Measurements from ENCODE around the gene PLA2R1.

Gene PLA2R1

DNA sequence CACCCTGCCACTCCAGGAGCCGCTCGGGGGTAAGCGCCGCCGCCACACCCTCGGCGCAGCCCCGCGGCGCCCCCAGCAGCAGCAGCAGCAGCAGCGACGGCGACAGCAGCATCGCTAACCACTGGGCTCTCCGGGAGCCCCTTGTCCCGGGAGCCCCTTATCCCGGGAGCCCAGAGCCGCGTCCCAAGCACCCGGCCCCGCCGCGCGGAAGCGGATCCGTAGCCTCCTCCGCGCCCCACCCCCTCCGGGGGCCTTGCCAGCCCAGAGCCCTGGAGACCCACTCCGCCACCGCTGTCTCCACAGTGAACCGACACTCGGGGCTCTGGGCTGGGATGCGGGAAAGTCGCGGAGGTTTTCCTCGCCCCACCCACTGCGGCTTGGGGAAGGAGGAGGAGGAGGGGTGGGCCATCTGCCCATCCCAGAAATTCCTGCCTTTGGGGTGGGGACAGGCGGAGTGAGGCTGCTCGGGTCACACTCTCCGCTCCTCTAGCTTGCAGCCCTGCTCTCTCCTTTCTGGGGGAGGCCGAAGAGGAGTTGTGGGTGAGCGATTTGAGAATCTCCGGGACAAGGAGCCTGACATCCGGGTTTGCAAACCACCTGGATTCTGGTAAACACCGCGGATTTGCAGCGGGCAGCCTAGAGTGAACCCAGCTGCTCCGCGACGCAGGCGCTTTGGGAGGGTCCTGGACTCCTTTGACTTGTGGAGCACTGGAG, at the start of gene PLA2R1:
PLA2R1 (minus strand) TSS at position 324 of the 714 bp plus-strand sequence; CDS start at position 112, 212 bp downstream.
- peak; percentile 9 for DNase-seq

DNA sequence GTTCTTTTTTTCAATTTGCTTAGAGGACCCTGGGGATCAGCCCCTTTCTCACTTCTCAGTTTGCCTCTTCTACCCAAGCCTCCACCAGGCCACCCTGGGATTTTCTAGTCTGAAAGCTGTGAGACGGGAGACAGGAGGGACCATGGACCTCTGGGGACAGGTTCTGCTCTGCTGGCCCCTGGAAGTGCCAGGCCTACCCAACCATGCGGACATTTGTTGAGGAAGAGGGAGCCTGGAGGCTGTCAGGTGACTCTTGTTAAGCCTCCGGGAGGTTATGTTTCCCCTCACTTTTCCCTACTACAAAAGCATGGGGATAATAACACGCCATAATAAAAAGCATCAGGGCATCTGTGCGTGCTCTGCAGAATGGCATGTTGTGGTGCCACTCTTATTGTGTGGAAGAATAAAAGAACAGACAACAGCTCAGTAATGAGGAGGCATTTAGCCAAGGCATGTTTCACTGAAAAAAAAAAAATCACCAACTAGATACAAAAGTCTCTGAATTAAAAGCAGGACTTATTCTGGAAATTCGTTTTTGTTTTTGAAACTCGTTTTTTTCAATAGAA, 48.3 kb upstream of the PLA2R1 start:
- DNase-seq = no peak

DNA sequence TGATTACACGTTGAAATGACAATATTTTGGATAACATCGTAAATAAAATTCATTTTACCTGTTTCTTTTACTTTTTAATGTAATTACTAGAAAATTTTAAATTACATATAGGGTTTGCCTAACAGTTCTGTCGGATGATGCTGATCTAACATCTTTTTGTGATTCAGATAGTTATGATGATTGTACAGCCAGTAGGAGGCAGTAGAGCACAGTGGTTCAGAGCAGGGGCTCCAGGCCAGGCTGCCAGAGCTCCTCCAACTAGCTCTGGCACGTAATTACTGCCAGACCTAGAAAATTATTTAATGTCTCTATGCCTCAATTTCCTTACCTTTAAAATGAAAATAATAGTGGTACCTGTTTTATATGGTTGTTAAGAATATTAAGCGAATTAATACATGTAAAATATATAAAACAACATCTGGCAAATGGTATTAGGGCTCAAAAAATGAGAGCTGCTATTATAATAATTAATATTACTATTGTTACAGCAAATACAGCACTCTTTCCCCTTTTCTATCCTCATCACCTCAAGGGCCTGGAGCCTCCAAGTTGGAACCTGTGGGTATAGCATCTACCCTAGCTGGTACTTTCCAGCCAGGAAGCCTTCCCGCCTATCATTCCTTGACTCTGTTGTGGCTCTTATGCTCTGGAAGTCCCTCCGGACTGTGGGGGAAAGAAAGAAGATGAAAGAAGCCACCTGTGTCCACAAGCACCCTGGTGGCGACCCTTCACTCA, 47.7 kb upstream of the PLA2R1 start:
- peak; percentile 68 for DNase-seq

DNA sequence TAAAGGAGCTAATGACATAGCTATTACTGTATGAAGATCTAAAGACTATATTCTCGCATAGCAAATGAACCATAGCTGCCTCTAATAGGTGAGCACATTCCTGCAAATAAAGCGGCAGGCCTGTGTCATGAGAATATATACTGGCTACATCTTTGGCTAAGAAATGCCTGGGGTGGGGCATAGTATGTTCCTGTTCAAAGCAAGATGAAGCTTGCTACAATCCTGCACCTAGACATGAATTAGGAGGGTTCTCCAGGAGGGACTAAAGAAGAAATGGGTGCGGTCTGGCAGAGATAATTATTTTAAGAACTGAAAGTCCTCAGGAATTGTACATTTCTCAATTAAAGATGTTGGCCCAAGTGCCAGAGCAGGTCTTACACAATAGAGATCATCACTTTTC, 46.8 kb upstream of the PLA2R1 start:
- DNase-seq = no peak

DNA sequence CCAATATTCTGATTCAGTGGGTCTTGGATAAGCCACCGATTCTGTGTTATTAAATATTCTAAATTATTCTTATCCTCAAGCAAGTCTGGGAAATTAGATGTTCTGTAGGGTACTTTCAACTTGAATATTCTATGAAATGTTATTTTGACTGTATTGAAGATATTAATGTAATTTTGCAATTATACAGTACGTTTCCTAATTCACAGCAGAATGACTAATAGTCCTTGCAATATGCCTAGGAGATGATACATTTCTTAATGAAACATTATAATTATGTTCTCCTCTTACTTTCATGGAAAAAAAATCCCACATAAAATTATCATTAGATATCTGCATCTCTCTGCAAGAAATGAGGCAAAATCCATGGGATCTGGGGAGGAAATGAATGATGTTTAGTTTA, 46.2 kb upstream of the PLA2R1 start:
- DNase-seq = no peak

DNA sequence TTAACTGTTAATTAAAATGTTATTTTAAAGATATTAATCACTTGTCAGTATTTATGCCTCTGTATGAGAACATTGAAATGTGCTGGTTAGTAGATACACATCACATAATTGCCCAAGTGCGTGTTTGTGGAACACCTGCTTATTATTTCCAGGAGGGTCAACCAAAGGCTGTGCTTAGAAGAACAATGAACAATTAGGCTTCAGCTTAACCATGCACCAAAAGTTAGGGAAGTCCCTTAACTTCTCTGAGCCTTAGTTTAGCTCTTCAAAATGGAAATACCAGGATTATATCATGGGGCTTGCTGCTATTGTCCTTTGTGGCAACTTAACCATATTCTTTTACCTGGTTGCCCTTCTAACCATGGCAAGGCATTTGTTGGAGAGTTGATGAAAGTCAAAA, 43.0 kb upstream of the PLA2R1 start:
- no peak for DNase-seq

DNA sequence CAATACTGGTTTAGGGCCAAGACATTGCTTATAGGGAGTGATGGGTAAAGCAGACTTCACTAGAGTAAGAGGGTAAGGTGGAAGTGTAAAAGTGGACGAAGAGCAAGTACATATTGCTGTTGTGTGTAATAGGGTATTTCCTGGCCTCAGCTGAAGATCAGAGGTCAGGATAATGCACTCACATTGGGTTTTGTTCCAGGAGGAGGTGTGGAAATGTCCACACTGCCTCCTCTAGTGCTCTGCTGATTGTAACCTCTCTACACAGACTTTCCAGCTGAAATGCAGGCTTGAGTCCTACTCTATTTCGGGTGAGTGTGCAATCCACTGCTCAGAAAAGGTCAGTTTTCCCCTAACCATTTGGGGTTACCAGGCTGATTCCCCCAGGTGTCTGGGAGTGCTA, 41.7 kb upstream of the PLA2R1 start:
- no peak for DNase-seq

DNA sequence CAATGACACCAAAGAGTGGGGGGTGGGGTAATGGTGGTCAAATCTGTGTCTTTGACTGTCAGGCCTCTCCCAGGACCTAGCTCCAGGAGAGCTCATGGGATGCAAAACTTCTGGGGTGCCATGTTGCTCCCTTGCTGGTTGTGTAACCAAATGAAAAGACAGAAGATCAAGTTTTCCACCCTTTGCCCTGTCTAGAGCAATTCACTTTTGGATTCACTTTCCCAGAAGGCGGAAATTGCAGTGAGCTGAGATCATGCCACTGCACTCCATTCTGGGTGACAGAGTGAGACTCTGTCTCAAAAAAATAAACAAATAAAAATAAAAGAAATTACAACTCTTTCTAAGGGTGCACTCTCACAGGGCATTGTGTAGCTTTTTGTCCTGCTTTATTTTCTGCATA, 34.9 kb upstream of the PLA2R1 start:
- DNase-seq = no peak

DNA sequence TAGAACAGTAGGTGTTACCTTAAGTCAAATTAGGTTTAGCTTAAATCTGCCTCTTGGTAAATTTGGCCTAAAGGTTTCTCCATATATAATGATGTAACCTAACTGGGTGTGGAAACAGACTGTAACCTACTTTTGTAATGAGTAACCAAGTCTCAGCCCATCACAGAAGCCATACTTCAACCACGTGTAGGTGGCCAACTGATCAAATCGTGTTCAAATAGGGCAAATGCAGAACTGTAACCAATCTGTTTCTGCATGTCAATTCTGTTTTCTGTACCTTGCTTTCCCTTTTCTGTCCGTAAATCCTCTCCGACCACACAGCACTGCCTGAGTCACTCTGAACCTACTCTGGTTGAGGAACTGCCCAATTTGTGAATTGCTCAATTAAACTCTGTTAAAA, 34.0 kb upstream of the PLA2R1 start:
- peak; percentile 24 for DNase-seq

DNA sequence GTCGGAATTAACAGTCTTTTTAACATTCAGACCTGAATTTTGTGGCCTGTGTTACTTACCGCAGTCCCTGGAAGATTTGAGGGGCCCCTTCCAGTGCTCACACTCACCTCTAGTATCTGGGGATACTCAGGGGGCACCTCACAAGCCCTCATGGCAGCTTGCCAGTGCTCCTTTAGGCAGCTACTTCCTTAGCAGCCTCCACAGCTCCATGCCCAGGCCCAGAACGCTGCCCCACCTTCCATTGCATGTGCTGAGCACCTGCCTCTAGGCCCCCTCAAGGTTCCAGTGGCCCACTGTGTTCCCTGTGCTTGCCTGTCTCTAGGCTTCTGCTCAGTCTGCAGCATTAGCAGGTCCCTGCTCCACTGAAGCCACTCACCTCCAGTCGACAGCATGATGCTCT, 30.0 kb upstream of the PLA2R1 start:
- no peak for DNase-seq

DNA sequence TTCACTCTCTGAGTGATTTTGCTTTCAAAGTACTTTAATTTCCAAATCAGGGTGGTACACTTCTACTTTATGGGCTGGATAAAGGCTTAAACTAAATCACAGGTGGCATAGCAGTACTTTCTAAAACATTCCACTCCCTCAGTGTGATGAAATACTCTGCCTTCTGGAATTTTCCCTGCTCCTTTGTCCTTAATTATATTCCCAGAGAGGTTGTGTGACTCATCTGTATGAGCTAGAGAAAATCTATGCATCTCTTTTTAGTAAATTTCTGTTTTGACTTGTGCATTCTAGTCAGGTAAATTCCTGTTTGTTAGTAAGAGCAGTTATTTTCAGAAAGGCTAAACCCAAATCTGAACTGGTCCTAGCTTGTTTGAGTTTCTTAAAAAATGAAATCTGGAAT, 29.0 kb upstream of the PLA2R1 start:
- DNase-seq = no peak

DNA sequence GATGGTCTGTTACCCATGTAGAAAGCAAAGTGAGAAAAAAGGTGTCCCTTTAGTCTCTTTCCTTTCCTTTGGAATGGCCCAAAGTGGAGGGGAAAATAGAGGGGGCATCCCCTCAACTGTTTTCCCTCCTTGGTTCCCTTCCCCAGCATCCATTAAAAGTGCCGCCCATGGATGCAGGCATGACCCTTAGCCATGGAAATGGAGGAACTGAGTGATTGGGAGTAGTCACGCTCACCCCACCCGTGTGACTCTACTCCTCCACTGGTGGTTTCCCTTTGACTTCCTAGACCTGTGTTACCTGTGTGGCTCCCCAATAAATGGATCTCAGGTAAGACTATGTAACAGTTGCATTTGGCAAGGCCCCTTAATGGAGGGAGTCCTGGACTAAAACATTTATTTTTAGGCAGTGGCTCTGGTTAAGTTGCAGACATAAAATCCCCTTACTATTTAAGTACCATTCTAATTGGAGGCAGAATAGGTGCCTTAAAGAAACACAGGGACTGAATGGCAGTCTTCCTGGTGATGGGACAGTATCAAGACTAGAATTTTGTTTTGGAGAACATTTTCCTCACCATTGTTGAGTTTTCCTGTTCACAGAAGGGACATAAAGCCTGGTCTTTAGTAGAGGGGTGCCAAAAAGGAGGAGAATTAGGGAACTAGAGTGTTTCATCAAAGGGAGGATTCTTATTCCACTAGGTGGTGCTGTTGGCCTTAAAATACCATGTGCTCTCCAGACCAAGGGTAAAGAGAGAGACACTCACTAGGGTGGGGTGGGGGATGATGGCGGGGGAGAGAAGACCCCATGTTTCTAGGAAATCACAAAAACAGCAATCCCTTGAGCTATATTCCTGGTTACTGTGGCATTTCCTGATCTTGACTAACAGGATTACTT, 25.7 kb upstream of the PLA2R1 start:
- DNase-seq = no peak

DNA sequence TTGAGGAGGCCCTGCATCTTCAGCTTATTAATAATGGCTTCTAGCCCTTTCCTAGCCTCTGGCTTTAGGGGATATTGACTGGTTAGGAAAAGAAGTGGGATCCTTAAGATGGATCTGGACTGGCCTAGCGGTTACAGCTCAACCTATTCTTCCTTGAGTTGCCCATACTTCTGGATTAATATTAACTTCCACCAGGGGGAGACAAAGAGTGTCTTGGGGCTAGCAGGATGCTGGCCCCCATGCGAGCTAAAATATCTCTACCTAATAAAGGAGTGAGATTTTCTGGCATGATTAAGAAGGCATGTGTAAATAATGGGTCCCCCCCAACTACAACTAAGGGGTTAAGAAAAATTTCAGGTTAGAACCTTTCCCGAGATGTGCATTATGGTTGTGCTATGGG, 23.2 kb upstream of the PLA2R1 start:
- no peak for DNase-seq

DNA sequence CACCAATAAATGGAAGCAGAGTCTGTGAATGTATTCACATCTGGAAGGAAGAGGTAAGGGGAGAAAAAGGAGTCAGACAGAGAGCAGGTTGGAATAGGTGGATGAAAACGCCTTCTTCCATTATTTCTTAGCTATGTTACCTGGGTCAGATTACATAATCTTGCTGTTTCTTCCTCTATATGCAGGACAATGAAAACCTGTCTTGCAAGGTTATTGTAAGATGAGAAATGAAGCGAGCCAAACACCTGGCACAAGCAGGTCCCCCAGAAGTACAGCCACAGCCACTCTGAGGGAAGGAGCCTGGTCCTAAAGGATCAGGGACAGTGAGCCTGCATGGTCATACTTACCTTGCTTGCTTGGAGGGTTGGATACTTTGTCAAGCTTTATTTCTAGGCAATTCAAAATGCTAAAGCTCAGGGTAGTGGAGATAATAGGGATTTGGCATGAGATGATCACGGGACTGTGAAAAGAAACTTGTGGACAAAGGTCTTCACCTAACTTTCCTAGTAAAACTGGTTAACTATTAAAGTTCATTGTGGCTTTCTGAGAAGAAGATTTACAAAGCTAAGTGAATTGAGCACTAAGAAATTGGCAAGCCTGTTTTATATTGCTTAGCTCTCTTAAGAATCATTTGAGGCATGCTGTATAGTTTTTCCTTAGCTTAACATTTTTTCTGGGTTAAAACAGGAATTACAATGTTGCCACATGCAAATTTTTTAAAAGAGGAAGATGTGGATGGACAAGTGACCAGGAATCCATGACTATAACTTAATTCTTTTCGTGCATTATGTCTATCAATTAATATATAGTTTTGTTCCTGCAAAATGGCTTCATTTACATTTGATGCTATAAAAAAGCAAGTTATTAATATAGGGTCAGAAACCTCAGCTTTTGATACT, 15.7 kb upstream of the PLA2R1 start:
- no peak for DNase-seq

DNA sequence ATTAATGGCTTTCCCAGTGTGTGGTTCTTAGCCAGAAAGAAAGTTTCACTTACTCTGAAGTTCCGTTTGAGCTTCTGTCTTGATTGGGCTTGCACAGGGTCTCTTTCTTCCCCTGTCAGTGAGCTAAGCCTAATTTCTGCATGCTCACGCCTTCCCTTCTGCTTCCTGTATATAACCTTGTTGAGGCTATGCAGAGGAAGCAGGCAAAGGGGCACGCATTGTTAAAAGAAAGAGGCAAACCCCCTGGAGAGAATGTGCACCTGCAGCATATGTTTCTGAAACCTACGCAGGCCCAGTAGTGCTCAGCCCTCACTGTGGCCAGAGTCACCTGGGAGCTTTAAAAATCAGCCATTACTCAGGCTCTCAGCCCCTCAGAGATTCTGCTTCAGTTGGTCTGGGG, 14.5 kb upstream of the PLA2R1 start:
- DNase-seq = no peak

DNA sequence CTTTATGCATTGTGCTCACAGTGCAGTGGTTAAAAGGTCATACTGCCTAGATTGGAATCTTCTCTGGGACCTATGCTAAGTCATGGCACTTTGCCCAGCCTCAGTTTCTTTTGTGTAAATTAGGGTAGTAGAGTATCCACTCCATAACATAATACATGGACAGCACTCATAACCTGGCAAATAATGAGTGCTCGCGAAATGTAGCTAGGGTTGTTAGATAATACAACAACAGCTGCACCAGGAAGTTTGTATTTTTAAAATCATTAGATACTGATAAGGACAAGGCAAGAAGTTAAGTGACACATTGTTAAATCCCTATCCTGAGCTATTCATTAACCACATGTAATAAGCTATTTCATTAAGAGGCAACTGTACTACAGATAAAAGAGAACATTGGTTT, 13.8 kb upstream of the PLA2R1 start:
- no peak for DNase-seq

DNA sequence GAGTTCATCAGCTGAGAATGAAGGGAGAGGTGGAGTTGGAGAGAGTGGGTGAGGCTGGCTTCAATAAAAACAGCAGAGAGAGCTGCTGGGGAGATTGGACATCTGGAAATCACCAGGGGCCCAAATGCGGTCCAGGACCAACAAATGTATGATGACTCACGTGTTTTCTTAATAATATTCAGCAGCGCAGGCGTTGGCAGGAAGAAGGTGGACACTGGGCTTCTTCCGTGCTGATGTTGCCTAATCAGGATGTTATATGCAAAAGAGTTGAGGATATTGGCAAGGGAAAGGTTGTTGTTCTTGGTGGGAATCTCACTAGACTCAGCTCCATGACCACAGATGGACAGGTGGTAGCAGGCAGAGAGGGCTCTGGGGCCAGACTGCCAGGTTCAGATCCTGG, 12.8 kb upstream of the PLA2R1 start:
- no peak for DNase-seq

DNA sequence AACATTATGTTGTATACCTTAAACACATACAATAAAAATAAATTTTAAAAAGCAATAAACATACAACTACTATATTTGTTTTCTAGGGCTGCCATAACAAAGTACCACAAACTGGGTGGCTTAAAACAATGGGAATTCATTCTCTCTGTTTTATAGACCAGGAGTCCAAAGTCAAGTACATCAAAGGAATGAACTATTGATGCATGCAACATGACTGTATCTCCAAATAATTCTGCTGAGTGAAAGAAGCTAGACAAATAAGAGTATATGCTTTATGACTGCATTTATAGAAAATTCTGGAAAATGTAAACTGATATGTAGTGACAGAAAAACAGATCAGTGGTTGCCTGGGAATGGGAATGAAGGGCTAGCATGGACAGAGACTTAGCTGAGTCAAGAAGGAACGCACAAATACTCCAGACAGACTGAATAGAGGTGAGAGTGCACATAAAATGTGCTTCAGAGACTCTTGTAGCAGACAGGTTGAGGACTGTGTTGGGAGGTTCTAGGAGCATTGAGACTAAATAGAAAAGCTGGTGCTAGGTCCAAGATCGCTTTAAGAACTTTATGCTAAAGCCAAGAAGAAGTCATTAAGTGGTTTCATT, 11.0 kb upstream of the PLA2R1 start:
- DNase-seq = no peak

DNA sequence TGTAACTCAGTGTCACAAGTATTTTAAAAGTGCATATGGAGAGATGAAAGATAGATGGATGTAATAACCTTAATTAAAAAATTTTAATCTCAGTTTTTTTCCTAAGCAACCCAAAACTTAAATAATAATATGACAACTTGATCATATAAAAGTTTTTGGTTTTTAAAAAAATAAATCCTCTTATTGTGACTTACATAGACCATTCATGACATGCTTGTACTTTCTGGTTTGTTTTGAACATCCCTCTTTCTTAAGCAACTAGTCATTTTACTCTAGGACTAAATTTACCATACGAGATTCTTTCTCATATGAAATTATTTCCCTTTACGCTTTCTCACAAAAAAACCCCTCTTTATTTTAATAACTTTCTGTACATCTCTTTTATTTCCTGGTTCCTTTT, 6.5 kb upstream of the PLA2R1 start:
- DNase-seq = no peak

DNA sequence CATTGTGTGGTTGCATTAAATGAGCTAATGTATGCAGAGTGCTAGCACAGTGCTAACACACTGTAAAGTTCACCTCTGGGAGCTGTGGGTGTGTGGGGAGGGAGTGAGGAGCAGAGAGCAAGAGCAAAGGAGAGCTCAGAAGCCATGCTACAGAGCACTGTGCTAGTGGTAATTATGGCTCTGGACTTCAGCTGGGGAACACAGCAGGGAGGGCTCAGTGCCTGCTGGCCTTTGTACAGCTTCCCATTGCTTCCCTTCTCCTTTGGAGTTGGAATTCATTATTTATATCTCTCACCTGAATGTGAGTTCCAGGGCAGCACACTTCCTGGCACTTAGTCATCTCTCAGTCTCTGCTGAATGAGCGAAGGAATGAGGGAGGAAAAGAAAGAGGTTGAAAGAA, 2.5 kb upstream of the PLA2R1 start:
- DNase-seq = no peak

DNA sequence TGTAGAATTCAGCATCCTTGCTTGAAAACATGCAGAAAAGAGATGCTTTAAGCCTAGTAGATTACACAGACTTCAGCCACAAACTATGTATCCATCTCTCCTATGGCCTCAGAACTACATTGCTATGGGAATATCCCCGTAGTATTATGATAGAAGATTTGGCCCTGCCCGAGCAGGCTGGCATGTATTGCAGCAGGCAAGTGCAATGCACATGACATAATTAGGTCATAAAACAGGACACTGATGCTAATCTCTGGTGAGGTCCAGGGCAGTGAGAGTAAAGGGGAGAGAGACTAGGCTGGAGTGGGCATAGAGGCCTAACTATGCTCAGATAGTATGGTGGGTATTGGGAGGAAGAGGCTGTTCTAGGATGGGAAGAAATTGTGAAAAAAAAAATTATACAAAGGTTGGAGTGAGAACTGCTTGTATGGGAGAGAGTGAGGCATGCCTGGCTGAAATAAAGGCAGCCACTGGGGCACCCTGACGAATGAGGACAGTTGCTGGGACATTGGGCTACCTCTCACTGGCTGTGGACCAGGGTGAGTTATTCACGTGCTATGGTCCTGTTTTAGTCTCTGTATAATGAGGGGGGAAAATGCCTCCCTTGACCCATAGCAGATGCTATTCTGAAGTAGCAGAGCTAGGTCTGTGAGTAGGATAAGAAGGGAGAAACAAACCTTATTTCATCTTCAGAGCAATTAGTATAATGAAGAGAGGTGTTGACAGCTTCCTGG, 1.6 kb upstream of the PLA2R1 start:
- no peak for DNase-seq
